Transverse colon (tissue), 3 donors: ENCODE measurements around the gene KIAA1328.

Source experiments
- CTCF ChIP-seq, 5 experiments: fragments of 200-600 bp in 3 of 5; fragments of 450-650 bp in 2 of 5; sonication (generic) in 3 of 5; IDR thresholded peaks; 1 replicate in 2 of 5; 2 replicates in 3 of 5; pipeline ENCODE4 v1.5.1; 2016 to 2017; ENCODE audit warnings: antibody characterized with exemption in 5 of 5, inconsistent platforms in 3 of 5, mild to moderate bottlenecking in 2 of 5, moderate library complexity in 1 of 5
- POLR2A ChIP-seq: fragments of 450-650 bp; IDR thresholded peaks from one replicate; pipeline ENCODE4 v1.6.1; 2016; ENCODE audit warnings: antibody characterized with exemption, mild to moderate bottlenecking, moderate library complexity

- TF ChIP-seq CTCF (IDR thresholded peaks at IDR 0.05), result no peak
- no peak for TF ChIP-seq POLR2A
Measured at GRCh38 chr18:36889321-36889720, 60.4 kb downstream of the KIAA1328 start.
